Measurements from ENCODE around the gene TYK2.
"Not testable (repeated sequence)": the region's sequence is repeated elsewhere in the genome, so short reads cannot be mapped to it uniquely, and the experiment has no call there.

The TYK2 gene

DNA sequence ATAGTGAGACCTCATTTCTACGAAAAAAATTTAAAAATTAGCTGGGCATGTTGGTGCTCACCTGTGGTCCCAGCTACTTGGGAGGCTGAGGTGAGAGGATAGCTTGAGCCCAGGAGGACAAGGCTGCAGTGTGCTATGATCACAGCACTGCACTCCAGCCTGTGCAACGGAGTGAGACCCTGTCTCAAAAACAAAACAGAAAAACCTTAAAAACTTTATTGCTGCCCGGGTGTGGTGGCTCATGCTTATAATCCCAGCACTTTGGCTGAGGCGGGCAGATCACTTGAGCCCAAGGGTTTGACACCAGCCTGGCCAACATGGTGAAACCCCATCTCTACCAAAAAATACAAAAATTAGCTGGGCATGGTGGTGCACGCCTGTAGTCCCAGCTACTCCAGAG is 30.9 kb upstream of the TYK2 start:
- WGBS: 82% methylated on average over 5 of the region's 5 CpGs
- H3K9ac ChIP-seq (ENCODE audit: low read length); H3K4me1 ChIP-seq (ENCODE audit: control insufficient read depth, insufficient read depth, low read depth, low read length); H4K8ac ChIP-seq (ENCODE audit: low read length); H3K27ac ChIP-seq (ENCODE audit: low read length, poor library complexity, severe bottlenecking); H2BK15ac ChIP-seq (ENCODE audit: low read depth, poor library complexity, severe bottlenecking); H3K4ac ChIP-seq (ENCODE audit: low read depth in 1 of 2, low read length in 2 of 2); H2AFZ ChIP-seq (ENCODE audit: low read depth, low read length); H2BK12ac ChIP-seq (ENCODE audit: low read length in 2 of 2); DNase-seq; H3K18ac ChIP-seq (ENCODE audit: low read depth in 1 of 2, low read length in 2 of 2); H3K36me3 ChIP-seq (ENCODE audit: control insufficient read depth in 1 of 2, insufficient read depth in 2 of 2, low read depth in 1 of 2, low read length in 2 of 2); H3K79me1 ChIP-seq (replicated peaks; ENCODE audit: low read length, poor library complexity, severe bottlenecking); H3K14ac ChIP-seq (ENCODE audit: low read length in 2 of 2); H2BK120ac ChIP-seq (ENCODE audit: low read depth, low read length); H2AK5ac ChIP-seq (ENCODE audit: low read length, severe bottlenecking); H3K23ac ChIP-seq (ENCODE audit: low read length in 2 of 2); H3K9me3 ChIP-seq (ENCODE audit: control insufficient read depth, low read length); H4K91ac ChIP-seq (ENCODE audit: low read length); H2BK5ac ChIP-seq (ENCODE audit: low read depth, low read length, poor library complexity, severe bottlenecking); H3K4me3 ChIP-seq (ENCODE audit: insufficient read depth in 1 of 2, low read depth in 1 of 2, low read length in 2 of 2); H3K4me2 ChIP-seq (ENCODE audit: low read length, poor library complexity, severe bottlenecking): not testable (repeated sequence)
- peaks cover 10 to 13% of the 10 kb centered on the region in 2 experiments for H3K27me3 ChIP-seq (ENCODE audit: control insufficient read depth in 1 of 2, insufficient read depth in 1 of 2, low read length in 2 of 2)

DNA sequence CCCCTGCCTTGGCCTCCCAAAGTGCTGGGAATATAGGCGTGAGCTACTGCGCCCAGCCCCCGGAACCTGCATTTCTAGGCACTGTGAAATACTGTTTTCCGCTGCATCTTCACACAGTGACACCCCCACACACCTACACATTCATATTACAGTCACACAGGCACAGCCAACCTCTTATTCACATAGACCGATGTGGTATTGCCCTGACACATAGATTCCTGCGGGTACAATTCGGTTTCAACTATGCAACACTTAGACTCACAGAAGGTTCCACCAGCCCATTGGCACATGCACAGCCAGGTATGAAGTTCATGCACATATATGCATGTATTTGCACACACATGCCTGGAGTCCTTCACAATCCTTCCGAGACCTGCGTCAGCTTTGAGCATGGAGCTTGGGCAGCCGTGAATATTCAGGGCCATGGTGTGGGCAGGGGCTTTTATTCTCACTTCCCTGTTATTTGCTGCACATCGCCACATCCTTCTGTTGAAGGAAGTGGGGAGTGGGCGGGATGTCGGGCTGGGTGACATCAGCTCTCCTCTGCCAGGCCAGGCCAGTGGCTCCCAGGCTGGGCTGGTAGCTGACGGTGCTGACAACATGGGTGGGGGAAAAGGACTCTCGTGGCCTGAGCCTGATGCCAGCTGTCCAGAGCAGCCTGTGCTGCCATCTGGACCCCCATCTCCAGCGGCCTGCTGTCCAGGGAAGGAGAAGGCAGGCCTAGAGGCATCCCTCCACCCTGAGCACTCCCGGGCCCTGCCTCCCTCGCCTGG is 28.3 kb upstream of the TYK2 start:
- no peak overlapping the region for H3K9ac ChIP-seq (ENCODE audit: low read length)

GRCh38 chr19:10407096-10407495 is 26.7 kb upstream of the TYK2 start:
- Histone ChIP-seq H3K27me3 (ENCODE audit: control insufficient read depth in 1 of 2, insufficient read depth in 1 of 2, low read length in 2 of 2) (peaks cover 10 to 24% of the 10 kb centered on the region in 2 experiments), H4K91ac (ENCODE audit: low read length) (no peak overlapping the region), H3K79me1 (replicated peaks; ENCODE audit: low read length, poor library complexity, severe bottlenecking) (no peaks in the 10 kb centered on the region), H2BK15ac (ENCODE audit: low read depth, poor library complexity, severe bottlenecking) (no peak overlapping the region), H3K27ac (ENCODE audit: low read length, poor library complexity, severe bottlenecking) (no peak overlapping the region), H3K23ac (ENCODE audit: low read length in 2 of 2) (no peak overlapping the region), H3K4me1 (ENCODE audit: control insufficient read depth, insufficient read depth, low read depth, low read length) (peaks cover 18% of the 10 kb centered on the region), H3K36me3 (ENCODE audit: control insufficient read depth in 1 of 2, insufficient read depth in 2 of 2, low read depth in 1 of 2, low read length in 2 of 2) (no peaks in the 10 kb centered on the region), H3K4ac (ENCODE audit: low read depth in 1 of 2, low read length in 2 of 2) (no peak overlapping the region), H3K4me2 (ENCODE audit: low read length, poor library complexity, severe bottlenecking) (no peak overlapping the region), H3K9ac (ENCODE audit: low read length) (no peak overlapping the region), H3K18ac (ENCODE audit: low read depth in 1 of 2, low read length in 2 of 2) (no peak overlapping the region), H2AK5ac (ENCODE audit: low read length, severe bottlenecking) (no peak overlapping the region), H3K14ac (ENCODE audit: low read length in 2 of 2) (no peak overlapping the region), H2BK120ac (ENCODE audit: low read depth, low read length) (no peak overlapping the region), H4K8ac (ENCODE audit: low read length) (no peak overlapping the region), H2AFZ (ENCODE audit: low read depth, low read length) (no peak overlapping the region), H3K9me3 (ENCODE audit: control insufficient read depth, low read length) (no peaks in the 10 kb centered on the region), H2BK12ac (ENCODE audit: low read length in 2 of 2) (no peak overlapping the region), H2BK5ac (ENCODE audit: low read depth, low read length, poor library complexity, severe bottlenecking) (no peak overlapping the region), H3K4me3 (ENCODE audit: insufficient read depth in 1 of 2, low read depth in 1 of 2, low read length in 2 of 2) (no peak overlapping the region)
- DNase-seq: no peak

More for the DNA sequence above, 28.3 kb upstream of the TYK2 start:
- Histone ChIP-seq H3K4me3 (ENCODE audit: insufficient read depth in 1 of 2, low read depth in 1 of 2, low read length in 2 of 2) (no peak overlapping the region), H2BK12ac (ENCODE audit: low read length in 2 of 2) (no peak overlapping the region), H3K4me1 (ENCODE audit: control insufficient read depth, insufficient read depth, low read depth, low read length) (peaks cover 18% of the 10 kb centered on the region), H2BK120ac (ENCODE audit: low read depth, low read length) (no peak overlapping the region), H4K91ac (ENCODE audit: low read length) (no peak overlapping the region), H3K23ac (ENCODE audit: low read length in 2 of 2) (no peak overlapping the region), H2AFZ (ENCODE audit: low read depth, low read length) (no peak overlapping the region), H3K27me3 (ENCODE audit: control insufficient read depth in 1 of 2, insufficient read depth in 1 of 2, low read length in 2 of 2) (peaks cover 10 to 24% of the 10 kb centered on the region in 2 experiments), H4K8ac (ENCODE audit: low read length) (no peak overlapping the region), H2AK5ac (ENCODE audit: low read length, severe bottlenecking) (no peak overlapping the region), H3K79me1 (replicated peaks; ENCODE audit: low read length, poor library complexity, severe bottlenecking) (no peaks in the 10 kb centered on the region), H3K36me3 (ENCODE audit: control insufficient read depth in 1 of 2, insufficient read depth in 2 of 2, low read depth in 1 of 2, low read length in 2 of 2) (no peaks in the 10 kb centered on the region), H2BK5ac (ENCODE audit: low read depth, low read length, poor library complexity, severe bottlenecking) (no peak overlapping the region), H3K14ac (ENCODE audit: low read length in 2 of 2) (no peak overlapping the region), H2BK15ac (ENCODE audit: low read depth, poor library complexity, severe bottlenecking) (no peak overlapping the region), H3K27ac (ENCODE audit: low read length, poor library complexity, severe bottlenecking) (no peak overlapping the region), H3K4ac (ENCODE audit: low read depth in 1 of 2, low read length in 2 of 2) (peak overlapping the region in 1 of 2 experiments; percentile 17), H3K4me2 (ENCODE audit: low read length, poor library complexity, severe bottlenecking) (no peak overlapping the region), H3K18ac (ENCODE audit: low read depth in 1 of 2, low read length in 2 of 2) (no peak overlapping the region), H3K9me3 (ENCODE audit: control insufficient read depth, low read length) (no peaks in the 10 kb centered on the region)
- no peak for DNase-seq
- 84% methylated on average over 18 of the region's 18 CpGs for WGBS

DNA sequence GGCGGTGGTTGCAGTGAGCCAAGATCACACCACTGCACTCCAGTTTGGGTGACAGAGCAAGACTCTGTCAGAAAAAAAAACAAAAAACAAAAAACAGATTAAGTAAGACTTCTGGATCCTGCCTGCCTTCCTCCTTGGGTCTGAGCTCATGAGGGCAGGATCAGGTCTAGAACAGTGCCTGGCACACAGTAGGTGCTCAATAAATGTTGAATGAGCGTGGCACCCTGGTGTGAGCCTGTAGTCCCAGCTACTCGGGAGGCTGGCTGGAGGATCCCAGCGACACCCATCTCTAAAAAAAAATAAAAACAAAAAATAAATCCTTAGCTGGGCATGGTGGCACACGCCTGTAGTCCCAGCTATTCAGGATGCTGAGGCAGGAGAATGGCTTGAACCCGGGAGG is 25.8 kb upstream of the TYK2 start:
- Histone ChIP-seq H3K27me3 (ENCODE audit: control insufficient read depth in 1 of 2, insufficient read depth in 1 of 2, low read length in 2 of 2) (peaks cover 8 to 24% of the 10 kb centered on the region in 2 experiments), H3K9ac (ENCODE audit: low read length) (no peak overlapping the region), H3K23ac (ENCODE audit: low read length in 2 of 2) (no peak overlapping the region), H4K91ac (ENCODE audit: low read length) (no peak overlapping the region), H3K4me3 (ENCODE audit: insufficient read depth in 1 of 2, low read depth in 1 of 2, low read length in 2 of 2) (no peak overlapping the region), H2BK15ac (ENCODE audit: low read depth, poor library complexity, severe bottlenecking) (no peak overlapping the region), H2BK12ac (ENCODE audit: low read length in 2 of 2) (no peak overlapping the region), H3K4ac (ENCODE audit: low read depth in 1 of 2, low read length in 2 of 2) (no peak overlapping the region), H2AK5ac (ENCODE audit: low read length, severe bottlenecking) (no peak overlapping the region), H2BK5ac (ENCODE audit: low read depth, low read length, poor library complexity, severe bottlenecking) (no peak overlapping the region), H3K9me3 (ENCODE audit: control insufficient read depth, low read length) (no peaks in the 10 kb centered on the region), H3K36me3 (ENCODE audit: control insufficient read depth in 1 of 2, insufficient read depth in 2 of 2, low read depth in 1 of 2, low read length in 2 of 2) (peaks cover under 1 to 4% of the 10 kb centered on the region in 2 experiments), H3K18ac (ENCODE audit: low read depth in 1 of 2, low read length in 2 of 2) (no peak overlapping the region), H3K27ac (ENCODE audit: low read length, poor library complexity, severe bottlenecking) (no peak overlapping the region), H2AFZ (ENCODE audit: low read depth, low read length) (no peak overlapping the region), H4K8ac (ENCODE audit: low read length) (no peak overlapping the region), H3K79me1 (replicated peaks; ENCODE audit: low read length, poor library complexity, severe bottlenecking) (no peaks in the 10 kb centered on the region), H2BK120ac (ENCODE audit: low read depth, low read length) (no peak overlapping the region), H3K4me1 (ENCODE audit: control insufficient read depth, insufficient read depth, low read depth, low read length) (peaks cover 19% of the 10 kb centered on the region), H3K14ac (ENCODE audit: low read length in 2 of 2) (no peak overlapping the region), H3K4me2 (ENCODE audit: low read length, poor library complexity, severe bottlenecking) (no peak overlapping the region)
- 79% methylated on average over 5 of the region's 6 CpGs for WGBS
- DNase-seq: no peak
